ENCODE measurements around the gene LHX8. TPM values are rescaled to one million over a fixed set of nuclear protein-coding genes. Genes with fewer than 3 reads are reported as not detected.

LHX8 gene
- total RNA-seq, 4 donors from 2014 or later, result not detected

- Histone ChIP-seq H3K36me3 (no peaks in the 10 kb centered on the region), H3K4me3 (no peak overlapping the region), H3K4me1 (no peaks in the 10 kb centered on the region), H3K27me3 (no peaks in the 10 kb centered on the region), H3K9me3 (no peaks in the 10 kb centered on the region), H3K27ac (no peak overlapping the region)
- no peak for DNase-seq (ENCODE audit: low spot score in 2 of 2)
- no peak for TF ChIP-seq EP300 (IDR thresholded peaks at IDR 0.05)
- no peak for TF ChIP-seq CTCF (IDR thresholded peaks at IDR 0.05)
- TF ChIP-seq POLR2A (IDR thresholded peaks at IDR 0.05), result no peak
- 74 to 82% methylated on average over 2 of the region's 2 CpGs for WGBS, 2 donors
Observed at GRCh38 chr1:75152092-75152491, 17.9 kb downstream of the LHX8 start.

DNA sequence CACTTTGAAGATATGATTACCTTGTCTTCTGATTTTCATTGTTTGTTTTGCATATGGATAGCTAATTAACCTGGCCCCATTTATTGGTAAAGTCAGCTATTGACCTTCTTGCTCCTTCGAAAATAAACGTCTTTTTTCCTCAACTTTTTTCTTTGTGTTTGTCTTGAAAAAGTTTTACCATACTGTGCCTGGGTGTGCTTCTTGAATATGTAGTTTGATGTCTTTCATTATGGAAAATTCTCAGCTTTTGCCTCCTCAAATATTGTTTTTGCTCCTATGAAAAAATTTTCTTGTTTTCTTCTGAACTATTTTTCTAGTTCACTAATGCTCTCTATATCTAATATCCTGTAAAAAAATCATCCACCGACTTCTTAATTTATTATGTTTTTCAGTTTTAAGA lies 25.0 kb downstream of the LHX8 start:
- no peak overlapping the region for H3K4me3 ChIP-seq

DNA sequence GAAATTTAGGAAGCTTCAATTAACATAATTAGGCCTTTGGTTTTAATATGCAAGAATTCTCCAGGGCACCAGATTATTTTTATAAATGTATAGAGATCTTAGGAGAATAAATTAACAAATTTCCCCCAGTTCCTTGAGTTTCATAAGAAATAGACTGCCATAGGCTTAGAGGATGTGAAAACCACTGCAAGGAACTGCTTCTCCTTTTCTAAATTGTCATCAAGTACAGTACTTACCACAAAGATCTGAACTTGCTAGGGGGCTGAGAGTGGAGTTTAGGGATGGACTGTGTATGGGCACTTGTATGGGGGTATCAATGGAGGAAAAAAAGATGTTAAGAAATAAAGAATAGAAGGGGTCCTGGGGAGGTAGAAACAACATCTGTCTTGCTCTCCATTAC lies 31.1 kb downstream of the LHX8 start:
- Histone ChIP-seq H3K36me3 (no peaks in the 10 kb centered on the region), H3K27me3 (no peaks in the 10 kb centered on the region), H3K9me3 (no peaks in the 10 kb centered on the region), H3K4me1 (no peaks in the 10 kb centered on the region), H3K4me3 (no peak overlapping the region), H3K27ac (no peak overlapping the region)
- no peak for DNase-seq (ENCODE audit: low spot score in 2 of 2)
- no peak for TF ChIP-seq POLR2A (IDR thresholded peaks at IDR 0.05)
- no peak for TF ChIP-seq EP300 (IDR thresholded peaks at IDR 0.05)
- TF ChIP-seq CTCF (IDR thresholded peaks at IDR 0.05), result no peak

More for the DNA sequence above, 25.0 kb downstream of the LHX8 start:
- Histone ChIP-seq H3K9me3 (no peaks in the 10 kb centered on the region), H3K4me1 (no peaks in the 10 kb centered on the region), H3K36me3 (no peaks in the 10 kb centered on the region), H3K27ac (no peak overlapping the region), H3K27me3 (no peaks in the 10 kb centered on the region)
- no peak for DNase-seq (ENCODE audit: low spot score in 2 of 2)
- WGBS, 2 donors, result 91% methylated on average over 3 of the region's 3 CpGs
- TF ChIP-seq EP300 (IDR thresholded peaks at IDR 0.05) (no peak), POLR2A (IDR thresholded peaks at IDR 0.05) (no peak), CTCF (IDR thresholded peaks at IDR 0.05) (no peak)

DNA sequence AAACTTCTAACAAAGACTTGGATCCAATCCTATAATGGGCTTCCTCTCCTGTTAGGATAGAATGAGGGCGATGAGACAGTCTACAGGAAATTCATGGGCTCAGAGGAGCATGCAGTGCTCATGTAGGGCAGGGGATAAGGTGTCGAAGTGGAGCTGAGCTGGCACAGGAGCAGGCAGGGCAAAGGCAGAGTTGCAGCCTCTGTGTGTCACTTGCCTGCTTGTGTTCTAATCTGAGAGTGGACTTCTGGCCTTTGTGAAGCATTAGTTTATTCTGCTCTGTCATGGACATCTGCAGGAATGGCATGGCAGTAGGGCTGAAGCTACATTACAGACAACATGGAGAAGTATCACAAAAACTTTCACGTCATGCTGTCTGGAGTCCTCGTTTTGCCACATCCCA lies 32.6 kb downstream of the LHX8 start:
- Histone ChIP-seq H3K27ac (no peak overlapping the region), H3K9me3 (no peaks in the 10 kb centered on the region), H3K4me1 (no peaks in the 10 kb centered on the region), H3K27me3 (no peaks in the 10 kb centered on the region), H3K4me3 (no peak overlapping the region), H3K36me3 (no peaks in the 10 kb centered on the region)
- DNase-seq (ENCODE audit: low spot score in 2 of 2), result no peak
- WGBS, 2 donors, result 82 to 91% methylated on average over 4 of the region's 4 CpGs
- TF ChIP-seq EP300 (IDR thresholded peaks at IDR 0.05) (no peak), POLR2A (IDR thresholded peaks at IDR 0.05) (no peak), CTCF (IDR thresholded peaks at IDR 0.05) (no peak)

- Histone ChIP-seq H3K27ac (no peak overlapping the region), H3K27me3 (no peaks in the 10 kb centered on the region), H3K9me3 (no peaks in the 10 kb centered on the region), H3K36me3 (no peaks in the 10 kb centered on the region), H3K4me1 (no peaks in the 10 kb centered on the region), H3K4me3 (no peak overlapping the region)
- TF ChIP-seq CTCF (IDR thresholded peaks at IDR 0.05), result no peak
- TF ChIP-seq POLR2A (IDR thresholded peaks at IDR 0.05), result no peak
- TF ChIP-seq EP300 (IDR thresholded peaks at IDR 0.05), result no peak
- WGBS, 2 donors, result 90 to 96% methylated on average over 2 of the region's 2 CpGs
- no peak for DNase-seq (ENCODE audit: low spot score in 2 of 2)
Observed at GRCh38 chr1:75170011-75170410, 35.8 kb downstream of the LHX8 start.

Data from tibial nerve (tissue), 4 donors.